ENCODE data around the gene HNRNPH1.
"Not testable (repeated sequence)": the region's sequence is repeated elsewhere in the genome, so short reads cannot be mapped to it uniquely, and the experiment has no call there.

HNRNPH1 gene, protein sequence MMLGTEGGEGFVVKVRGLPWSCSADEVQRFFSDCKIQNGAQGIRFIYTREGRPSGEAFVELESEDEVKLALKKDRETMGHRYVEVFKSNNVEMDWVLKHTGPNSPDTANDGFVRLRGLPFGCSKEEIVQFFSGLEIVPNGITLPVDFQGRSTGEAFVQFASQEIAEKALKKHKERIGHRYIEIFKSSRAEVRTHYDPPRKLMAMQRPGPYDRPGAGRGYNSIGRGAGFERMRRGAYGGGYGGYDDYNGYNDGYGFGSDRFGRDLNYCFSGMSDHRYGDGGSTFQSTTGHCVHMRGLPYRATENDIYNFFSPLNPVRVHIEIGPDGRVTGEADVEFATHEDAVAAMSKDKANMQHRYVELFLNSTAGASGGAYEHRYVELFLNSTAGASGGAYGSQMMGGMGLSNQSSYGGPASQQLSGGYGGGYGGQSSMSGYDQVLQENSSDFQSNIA

DNA sequence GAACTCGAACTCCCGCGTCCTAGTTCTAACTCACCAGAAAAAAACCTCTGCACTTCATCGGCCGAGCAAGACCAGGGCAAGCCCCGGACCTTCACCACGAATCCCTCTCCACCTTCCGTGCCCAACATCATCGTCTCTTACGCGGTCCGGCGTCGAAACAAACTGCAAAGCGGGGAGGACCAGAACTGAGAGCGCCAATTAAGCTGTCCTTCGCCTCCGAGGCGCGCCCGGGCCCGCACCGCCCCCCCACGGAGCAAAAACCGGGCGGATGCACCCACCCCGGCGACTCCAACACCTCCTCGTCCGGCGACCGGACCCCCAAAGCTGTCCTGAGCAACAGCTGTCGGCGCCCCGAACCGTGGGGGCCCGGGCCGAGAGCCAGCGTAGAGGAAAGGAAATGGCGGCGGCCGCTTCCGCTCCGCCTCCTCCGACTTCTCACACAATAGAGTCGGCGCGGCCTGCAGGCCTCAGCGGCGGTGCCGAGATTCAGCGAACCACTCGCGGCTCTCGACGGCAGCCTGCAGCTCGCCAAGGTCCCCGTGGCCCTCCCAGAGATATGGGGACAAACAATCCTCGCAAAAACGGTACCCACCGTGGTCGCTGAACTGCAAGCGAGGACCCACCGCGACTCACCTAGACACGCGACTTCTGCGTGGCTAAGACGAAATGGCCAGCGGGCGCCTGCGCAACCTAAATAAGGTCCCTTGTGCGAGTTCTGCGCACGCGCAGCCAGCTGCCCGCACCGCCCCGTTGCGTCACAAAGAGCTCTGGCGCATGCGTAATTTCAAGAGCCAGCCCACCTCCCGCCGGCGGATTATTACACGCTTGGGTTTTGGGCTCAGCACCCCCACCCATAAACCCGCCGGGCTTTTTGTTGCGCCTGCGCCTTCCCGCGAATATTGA, at the start of gene HNRNPH1:
Gene HNRNPH1, minus strand, starts transcription at position 669 of the 903 bp plus-strand sequence. Its CDS starts 538 bp downstream, at position 131.
- peak; percentile 94 to 97 for DNase-seq

DNA sequence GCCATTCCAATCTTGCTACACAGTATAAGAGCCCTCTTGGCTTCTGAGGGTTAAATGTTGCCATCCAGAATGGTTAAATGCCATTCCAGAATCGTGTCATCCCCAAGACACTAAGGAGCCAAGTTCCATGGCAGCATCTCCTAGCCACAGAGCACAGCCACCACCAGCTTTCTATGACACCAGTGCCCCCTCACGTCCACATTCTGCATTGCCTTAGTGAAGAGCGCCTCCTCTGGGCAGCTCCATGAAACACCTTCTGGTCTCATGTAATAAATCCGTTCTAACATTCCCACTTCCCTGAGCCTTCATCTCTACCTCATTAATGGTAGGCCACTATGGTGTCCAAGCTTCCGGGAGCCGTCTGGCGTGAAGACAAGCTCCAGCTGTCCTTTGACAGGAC, 44.9 kb upstream of the HNRNPH1 start:
- DNase-seq, result peak; percentile 7 to 52

DNA sequence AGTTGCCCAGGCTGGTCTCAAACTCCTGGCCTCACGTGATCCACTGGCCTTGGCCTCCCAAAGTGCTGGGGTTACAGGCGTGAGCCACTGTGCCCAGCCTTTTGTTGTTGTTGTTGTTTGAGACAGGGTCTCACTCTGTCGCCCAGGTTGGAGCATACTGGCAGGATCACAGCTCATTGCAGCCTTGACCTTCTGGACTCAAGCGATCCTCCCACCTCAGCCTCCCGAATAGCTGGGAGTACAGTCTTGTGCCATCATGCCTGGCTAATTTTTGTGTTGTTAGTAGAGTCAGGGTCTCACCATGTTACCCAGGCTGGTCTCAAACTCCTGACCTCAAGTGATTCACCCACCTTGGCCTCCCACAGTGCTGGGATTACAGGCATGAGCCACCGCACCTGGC, 38.2 kb upstream of the HNRNPH1 start:
- DNase-seq, result not testable (repeated sequence)

DNA sequence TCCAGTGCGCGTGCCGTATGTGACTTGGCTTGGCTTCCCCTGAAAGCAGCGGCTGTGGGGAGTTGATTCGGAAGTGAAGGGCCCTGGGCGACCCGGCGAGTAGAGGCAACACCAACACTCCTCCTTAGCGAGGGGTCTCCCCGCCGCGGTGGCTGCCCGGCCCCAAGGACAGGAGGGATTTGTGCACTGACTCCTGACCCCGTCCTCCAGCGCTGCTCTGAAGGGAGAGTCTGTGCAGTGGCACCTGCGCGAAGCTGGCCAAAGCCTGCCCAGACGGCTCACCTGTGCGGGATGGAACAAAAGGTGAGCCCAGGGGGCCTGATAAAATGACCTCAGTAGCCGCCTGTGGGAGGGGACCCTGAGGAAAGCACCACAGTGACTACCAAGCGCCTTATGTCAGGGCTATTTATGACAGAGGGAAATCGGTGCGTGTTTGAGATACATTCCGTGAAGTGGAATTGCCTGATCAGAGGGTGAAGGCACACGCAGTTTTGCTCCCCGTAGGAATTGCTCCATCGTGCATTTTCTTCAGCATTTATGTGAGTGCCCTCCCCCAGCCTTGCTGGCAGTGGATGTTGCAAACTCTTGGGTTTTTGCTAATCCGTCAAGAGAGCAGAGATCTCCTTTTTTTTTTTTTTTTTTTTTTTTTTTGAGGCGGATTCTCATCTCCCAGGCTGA, 34.8 kb upstream of the HNRNPH1 start:
- DNase-seq, result not testable (repeated sequence)

DNA sequence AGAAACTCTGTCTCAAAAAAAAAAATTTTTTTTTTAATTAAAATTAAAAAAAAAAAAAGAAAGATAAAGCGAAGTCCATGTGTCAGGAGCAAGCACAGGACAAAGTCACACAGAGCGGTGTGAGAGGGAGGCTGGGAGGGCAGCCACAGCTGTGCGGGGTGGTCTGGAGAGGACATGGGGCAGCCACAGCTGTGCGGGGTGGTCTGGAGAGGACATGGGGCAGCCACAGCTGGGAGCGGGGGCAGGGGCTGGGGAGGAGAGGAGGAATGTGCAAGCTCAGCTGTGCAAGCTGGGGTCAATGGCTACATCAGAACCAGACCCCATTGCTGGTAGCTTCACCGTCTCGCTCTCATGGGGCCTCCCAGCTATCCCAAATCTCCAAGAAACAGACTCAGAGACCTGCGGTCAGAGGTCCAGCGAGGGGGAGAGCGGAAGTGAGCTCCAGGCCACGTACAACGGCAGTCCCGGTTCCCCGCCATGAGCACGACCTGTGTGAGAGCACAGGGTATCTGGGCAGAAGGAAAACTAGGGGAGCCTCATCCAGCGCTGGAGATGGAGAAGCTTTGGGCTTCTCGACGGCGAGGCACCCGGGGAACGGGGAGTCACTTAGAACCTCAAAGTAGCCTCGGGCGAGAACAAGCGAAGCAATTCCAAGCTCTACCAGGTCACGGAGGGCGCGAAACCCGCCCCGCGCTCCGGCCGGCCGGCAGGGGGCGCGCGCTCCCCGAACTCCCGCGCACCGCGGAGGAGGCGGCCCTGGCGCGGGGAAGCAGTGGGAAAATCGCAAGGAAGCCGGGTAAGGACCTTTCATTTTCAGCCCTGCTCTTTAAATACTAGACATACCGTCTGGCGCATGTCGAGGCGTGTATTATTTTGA, 34.1 kb upstream of the HNRNPH1 start:
- not testable (repeated sequence) for DNase-seq

DNA sequence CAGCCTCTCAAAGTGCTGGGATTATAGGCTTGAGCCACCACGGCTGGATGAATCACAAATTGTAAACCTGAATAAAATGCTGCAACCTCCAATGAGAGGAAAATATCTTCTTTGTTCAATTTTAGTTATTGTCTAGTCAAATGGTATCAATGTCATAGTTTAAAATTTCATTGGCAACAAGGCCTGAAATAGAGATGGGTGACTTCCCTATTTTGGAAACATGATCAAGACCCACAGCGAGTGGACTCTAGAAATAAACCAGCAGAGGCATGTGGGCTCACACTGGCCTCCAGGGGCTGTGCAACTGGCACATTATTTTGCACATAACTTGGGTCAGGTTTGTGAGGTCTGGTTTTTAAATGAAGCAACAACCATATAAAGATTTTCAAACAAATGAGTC, 29.7 kb upstream of the HNRNPH1 start:
- DNase-seq, result not testable (repeated sequence)

DNA sequence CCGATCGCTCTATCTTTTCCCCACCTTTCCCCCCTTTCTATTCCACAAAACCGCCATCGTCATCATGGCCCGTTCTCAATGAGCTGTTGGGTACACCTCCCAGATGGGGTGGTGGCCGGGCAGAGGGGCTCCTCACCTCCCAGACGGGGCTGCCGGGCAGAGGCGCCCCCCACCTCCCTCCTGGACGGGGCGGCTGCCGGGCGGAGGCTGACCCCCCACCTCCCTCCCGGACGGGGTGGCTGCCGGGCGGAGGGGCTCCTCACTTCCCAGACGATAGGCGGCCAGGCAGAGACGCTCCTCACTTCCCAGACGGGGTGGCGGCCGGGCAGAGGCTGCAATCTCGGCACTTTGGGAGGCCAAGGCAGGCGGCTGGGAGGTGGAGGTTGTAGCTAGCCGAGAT, 26.8 kb upstream of the HNRNPH1 start:
- DNase-seq, result not testable (repeated sequence)

DNA sequence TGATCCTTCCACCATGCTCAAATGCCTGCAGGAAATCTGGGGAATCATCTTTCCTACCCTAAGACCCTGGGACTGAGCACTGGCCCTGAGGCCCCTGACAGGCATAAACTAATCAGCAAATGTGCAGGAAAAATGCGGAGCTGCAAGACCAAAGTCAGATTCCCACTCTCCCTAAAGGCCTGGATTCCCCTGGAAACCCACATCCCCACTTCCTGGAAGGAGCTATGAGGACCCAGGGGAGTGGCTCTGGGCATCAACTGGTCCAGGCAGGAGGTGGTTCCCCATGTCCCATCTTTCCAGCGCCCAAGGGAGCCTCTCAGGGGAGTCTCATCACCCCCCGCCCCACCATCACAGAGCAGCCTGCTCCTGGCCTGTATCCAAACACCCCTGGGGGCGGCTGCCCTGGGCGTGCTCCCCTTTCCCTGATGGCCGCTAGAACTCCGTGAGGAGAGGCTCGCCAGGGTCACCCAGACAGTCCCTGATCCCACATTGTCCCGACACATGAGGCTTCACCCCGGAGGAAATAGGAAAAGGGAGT, 25.8 kb upstream of the HNRNPH1 start:
- not testable (repeated sequence) for DNase-seq

DNA sequence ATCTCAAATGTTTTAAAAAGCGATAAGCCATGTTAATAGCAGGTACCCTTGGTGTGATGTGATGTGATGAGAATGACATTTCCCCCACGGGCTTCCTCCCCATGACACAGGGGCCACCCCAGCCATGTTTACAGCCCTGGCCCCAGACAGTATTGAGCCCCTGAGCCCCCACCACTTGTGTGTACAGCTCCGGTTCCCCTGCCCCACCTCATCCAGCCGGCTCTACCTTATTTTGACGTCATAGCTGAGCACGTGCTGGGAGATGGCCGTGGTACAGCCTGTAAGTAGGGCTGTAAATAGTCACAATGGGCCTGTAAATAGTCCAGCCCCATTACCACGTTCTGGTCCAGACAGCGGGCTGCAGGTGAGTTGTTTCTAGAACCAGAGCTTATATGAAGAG, 24.9 kb upstream of the HNRNPH1 start:
- no peak for DNase-seq

DNA sequence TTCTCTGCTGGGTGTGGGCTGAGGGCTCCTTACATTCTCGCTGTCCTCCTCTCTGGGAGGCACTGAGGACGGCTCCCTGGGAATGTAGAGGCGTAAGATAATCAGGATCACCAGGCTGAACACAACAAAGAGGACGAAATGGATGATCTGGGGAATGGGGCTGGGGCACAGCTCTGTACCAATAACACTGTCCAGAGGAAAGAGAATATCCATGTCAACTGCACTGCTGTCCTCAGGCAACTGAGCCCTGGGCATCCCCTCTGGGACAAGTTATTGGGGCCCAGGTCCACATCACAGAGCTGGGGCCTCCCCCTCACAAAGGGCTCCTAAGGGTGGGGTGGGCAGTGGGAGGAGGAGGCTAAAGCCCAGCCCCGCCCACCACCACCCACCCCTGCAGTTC, 21.3 kb upstream of the HNRNPH1 start:
- DNase-seq, result not testable (repeated sequence)

DNA sequence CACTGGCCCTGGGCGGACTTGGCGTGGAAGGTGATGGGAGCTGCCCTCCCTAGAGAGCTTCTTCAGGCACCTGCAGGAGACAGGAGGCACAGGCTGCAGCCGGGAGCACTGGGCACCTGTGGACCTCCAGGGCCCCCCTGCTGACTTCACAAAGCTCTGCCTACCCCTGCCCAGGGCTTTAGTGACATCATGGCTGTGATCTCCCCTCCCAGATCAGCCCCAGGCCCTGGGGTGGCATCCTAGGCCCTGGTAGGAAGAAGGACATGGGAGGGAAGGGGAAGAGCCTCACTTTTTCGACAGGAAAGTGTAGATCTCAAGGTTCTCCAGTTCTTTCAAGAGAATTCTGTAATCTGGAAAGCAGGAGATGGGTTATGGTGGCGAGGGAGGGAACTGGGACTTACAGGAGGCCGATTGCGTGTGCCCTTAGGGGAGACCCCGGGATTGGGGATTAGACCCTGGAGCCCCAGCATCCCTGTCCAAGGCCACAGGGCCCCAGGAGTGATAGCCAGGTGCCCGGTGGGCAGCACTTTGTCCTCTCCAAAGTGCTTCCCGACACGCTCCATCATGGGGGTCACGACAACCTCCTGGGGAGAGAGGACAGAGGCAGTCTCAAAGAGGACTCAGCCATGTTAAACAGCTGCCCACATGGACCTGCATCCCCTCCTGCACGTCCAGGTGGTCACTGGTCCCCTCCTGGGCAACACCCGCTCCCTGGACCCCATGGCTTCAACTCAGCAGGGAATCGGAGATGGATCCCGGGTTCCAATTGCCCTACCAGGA, 19.9 kb upstream of the HNRNPH1 start:
- not testable (repeated sequence) for DNase-seq

DNA sequence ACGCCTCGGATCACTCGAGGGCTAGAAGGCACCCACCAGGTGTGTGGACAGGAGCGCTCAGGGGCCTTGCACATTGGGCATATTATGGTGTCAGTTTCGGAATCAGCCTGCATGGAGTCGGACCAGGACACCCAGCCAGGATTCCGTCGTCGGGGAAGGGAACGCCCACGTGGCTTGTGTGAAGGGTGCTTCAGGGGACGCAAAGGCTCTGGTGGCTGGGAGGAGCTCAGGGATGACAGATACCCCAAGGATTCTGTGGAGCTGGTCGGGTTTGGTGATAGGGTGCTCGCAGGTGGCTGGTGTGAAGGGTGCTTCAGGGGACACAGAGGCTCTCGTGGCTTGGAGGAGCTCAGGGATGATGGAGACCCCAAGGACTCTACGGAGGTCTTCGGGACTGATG, 19.2 kb upstream of the HNRNPH1 start:
- not testable (repeated sequence) for DNase-seq

DNA sequence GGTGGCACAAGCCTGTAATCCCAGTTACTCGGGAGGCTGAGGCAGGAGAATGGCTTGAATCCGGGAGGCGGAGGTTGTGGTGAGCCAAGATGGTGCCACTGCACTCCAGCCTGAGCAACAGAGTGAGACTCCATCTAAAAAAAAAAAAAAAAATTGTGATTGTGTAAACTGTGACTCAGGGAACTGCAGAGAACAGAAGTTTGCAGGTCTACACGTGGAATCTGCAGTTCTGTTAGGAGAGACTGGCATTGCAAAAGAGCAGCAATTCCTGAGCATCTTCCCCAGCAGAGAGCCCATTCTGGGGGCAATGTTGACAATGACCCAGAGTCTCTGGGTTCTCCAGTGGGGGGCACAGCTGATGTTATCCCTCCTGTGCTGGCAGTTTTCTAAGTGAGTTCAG, 18.3 kb upstream of the HNRNPH1 start:
- not testable (repeated sequence) for DNase-seq

DNA sequence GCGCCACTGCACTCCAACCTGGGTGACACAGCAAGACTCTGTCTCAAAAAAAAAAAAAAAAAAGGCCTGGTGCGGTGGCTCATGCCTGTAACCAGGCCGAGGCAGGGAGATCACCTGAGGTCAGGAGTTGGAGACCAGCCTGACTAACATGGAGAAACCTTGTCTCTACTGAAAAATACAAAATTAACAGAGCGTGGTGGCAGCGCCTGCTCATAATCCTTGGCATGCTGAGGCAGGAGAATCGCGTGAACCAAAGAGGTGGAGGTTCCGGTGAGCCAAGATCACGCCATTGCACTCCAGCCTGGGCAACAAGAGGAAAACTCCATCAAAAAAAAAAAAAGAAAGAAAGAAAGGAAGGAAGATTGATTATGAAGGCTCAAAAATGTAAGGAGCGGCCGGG, 15.8 kb upstream of the HNRNPH1 start:
- not testable (repeated sequence) for DNase-seq

DNA sequence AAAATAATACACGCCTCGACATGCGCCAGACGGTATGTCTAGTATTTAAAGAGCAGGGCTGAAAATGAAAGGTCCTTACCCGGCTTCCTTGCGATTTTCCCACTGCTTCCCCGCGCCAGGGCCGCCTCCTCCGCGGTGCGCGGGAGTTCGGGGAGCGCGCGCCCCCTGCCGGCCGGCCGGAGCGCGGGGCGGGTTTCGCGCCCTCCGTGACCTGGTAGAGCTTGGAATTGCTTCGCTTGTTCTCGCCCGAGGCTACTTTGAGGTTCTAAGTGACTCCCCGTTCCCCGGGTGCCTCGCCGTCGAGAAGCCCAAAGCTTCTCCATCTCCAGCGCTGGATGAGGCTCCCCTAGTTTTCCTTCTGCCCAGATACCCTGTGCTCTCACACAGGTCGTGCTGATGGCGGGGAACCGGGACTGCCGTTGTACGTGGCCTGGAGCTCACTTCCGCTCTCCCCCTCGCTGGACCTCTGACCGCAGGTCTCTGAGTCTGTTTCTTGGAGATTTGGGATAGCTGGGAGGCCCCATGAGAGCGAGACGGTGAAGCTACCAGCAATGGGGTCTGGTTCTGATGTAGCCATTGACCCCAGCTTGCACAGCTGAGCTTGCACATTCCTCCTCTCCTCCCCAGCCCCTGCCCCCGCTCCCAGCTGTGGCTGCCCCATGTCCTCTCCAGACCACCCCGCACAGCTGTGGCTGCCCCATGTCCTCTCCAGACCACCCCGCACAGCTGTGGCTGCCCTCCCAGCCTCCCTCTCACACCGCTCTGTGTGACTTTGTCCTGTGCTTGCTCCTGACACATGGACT, 11.1 kb upstream of the HNRNPH1 start:
- DNase-seq, result not testable (repeated sequence)

DNA sequence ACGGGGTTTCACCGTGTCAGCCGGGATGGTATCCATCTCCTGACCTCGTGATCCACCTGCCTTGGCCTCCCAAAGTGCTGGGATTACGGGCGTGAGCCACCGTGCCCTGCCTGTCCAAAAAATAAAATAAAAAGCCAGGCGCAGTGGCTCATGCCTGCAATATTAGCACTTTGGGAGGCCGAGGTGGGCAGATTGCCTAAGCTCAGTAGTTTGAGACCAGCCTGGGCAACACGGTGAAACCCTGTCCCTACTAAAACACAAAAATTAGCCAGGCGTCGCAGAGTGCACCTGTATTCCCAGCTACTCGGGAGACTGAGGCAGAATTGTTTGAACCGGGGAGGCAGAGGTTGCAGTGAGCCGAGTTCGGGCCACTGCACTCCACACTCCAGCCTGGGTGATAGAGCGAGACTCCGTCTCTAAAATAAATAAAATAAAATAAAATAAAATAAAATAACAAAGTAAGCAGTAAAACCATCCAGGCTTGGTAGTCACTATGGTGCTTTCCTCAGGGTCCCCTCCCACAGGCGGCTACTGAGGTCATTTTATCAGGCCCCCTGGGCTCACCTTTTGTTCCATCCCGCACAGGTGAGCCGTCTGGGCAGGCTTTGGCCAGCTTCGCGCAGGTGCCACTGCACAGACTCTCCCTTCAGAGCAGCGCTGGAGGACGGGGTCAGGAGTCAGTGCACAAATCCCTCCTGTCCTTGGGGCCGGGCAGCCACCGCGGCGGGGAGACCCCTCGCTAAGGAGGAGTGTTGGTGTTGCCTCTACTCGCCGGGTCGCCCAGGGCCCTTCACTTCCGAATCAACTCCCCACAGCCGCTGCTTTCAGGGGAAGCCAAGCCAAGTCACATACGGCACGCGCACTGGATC, 10.3 kb upstream of the HNRNPH1 start:
- not testable (repeated sequence) for DNase-seq

DNA sequence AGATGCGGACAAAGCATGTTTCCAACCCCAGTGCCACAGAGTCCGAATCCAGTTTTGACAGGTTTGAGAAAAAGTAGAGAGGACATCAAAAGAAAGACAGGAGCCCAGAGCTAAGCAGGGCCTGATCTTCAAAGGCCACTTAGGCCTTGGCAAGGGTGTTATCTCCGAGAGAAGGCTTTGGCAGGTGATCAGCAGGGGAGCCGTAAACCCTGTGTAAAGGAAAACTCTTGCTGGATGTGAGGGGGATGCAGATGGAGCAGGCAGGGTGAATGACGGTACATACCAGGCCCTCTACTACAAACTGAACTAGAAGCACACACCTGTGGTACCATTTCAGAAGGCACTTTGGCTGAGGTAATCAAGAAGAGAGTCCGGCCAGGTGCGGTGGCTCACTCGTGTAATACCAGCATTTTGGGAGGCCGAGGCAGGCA, 1.4 kb upstream of the HNRNPH1 start:
- DNase-seq, result no peak

DNA sequence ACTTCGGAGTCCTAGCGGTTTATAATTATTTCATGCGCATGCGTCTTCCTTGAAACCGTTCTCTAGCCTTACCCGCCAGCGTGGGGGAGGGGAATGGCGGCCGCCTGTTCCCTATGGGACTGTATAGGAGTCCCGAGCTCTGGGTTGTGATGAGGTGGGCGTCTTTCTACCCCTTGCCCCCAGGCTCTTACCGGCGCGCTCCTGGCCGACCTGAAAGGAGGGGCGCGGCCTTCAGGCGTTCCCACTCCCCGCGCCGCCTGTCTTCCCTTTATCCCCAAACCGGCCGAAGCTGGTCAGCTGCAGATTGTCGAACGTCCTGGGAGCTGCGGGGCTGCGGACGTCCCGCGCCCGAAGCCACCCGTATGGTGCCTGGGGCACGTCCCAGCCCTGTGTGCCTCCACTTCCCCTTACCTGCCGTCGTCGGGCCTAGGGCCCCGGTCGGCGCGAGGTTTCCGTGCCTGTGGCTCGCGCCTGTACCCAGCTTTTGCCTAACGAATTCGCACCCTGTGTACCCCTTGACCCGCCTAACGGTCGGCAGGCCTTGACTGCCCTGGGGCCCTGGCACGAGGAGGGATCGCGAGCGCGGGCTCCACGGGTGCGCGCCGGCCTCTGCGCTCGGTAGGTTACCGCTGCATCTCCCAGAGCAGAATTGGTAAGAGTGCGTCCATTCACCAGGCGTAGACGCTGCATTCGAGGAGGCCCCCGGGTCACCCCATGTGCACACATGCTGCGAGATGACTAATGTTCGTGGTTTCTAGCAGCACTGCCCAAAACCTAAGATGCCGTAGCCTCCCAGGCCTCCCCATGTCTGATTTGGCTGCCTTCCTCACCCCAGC, 653 bp upstream of the HNRNPH1 start:
- peak; percentile 45 to 47 for DNase-seq
